Heart right ventricle (tissue), 16 donors: ENCODE results near the gene PIP4K2A. TPM values are rescaled to one million over a fixed set of nuclear protein-coding genes. Genes with fewer than 3 reads are reported as not detected.

Source experiments
- ATAC-seq, 8 donors: fragments of 200-7000 bp; cut with Tn5 transposase; one replicate each; pipeline ENCODE4 v1.9.1; 2020; ENCODE audit warnings: mild to moderate bottlenecking in 8 of 8, moderate library complexity in 8 of 8, moderate number of reproducible peaks in 1 of 8
- DNase-seq, 2 donors: peaks; one replicate each; pipeline ENCODE4 v3.0.0-alpha.2; 2020
- H3K27ac ChIP-seq, 10 donors: fragments of 200-600 bp; sonication (generic) in 2 of 10; one replicate each; pipeline versions ENCODE4 v1.5.0 to v1.8.0; 2020 to 2022; ENCODE audit warnings: mild to moderate bottlenecking in 3 of 10
- H3K27me3 ChIP-seq, 7 donors: fragments of 200-600 bp; one replicate each; pipeline ENCODE4 v1.8.0; 2021 to 2022; ENCODE audit warnings: mild to moderate bottlenecking in 2 of 7
- H3K36me3 ChIP-seq, 9 donors: fragments of 200-600 bp; sonication (generic) in 1 of 9; one replicate each; pipeline versions ENCODE4 v1.5.0 to v1.8.0; 2020 to 2022; ENCODE audit warnings: mild to moderate bottlenecking in 2 of 9
- H3K4me1 ChIP-seq, 9 donors: fragments of 200-600 bp; sonication (generic) in 1 of 9; one replicate each; pipeline versions ENCODE4 v1.5.0 to v1.8.0; 2020 to 2022; ENCODE audit warnings: mild to moderate bottlenecking in 4 of 9
- H3K4me3 ChIP-seq, 10 donors: fragments of 200-600 bp; sonication (generic) in 2 of 10; one replicate each; pipeline versions ENCODE4 v1.5.0 to v1.8.0; 2020 to 2022; ENCODE audit warnings: mild to moderate bottlenecking in 7 of 10, moderate library complexity in 2 of 10
- H3K9me3 ChIP-seq, 11 donors: fragments of 200-600 bp in 10 of 11; sonication (generic) in 2 of 11; one replicate each; pipeline versions ENCODE4 v1.5.0 to v1.8.0; 2013 to 2022; ENCODE audit warnings: mild to moderate bottlenecking in 2 of 11, control low read depth in 1 of 11, moderate library complexity in 1 of 11
- WGBS, 2 donors: extraction: QIAGEN DNeasy Blood & Tissue Kit; methylation state at CpG; one replicate each; pipeline ENCODE4 v1.1.7; 2013; ENCODE audit warnings: inconsistent platforms in 1 of 2; 5-methylcytosine and 5-hydroxymethylcytosine counted together
- intact Hi-C, 10 donors: fragments of 100-400 bp; cut with DNase I; formaldehyde crosslinking; loops; one replicate each; pipeline versions ENCODE4 v1.11.1 to v1.14.2; 2022
- polyA plus RNA-seq, 2 donors: library from polyadenylated mRNA; stranded (reverse); fragments of 200-250 nt; gene quantifications; one replicate each; pipeline ENCODE4 v1.2.3, GENCODE V29; 2013
- total RNA-seq, 10 donors: library from RNA; stranded (reverse); fragmentation: NEBNext Ultra II Directional in 3 of 10; extraction: Animal tissue kit (Norgen Biotek cat#: 25700) in 3 of 10; gene quantifications; one replicate each; pipeline versions ENCODE4 v1.2.1 to v1.2.4, GENCODE V29; 2021 to 2023
- TF ChIP-seq, protein P1 (sequence below), 9 donors: fragments of 200-600 bp; sonication (generic) in 2 of 9; IDR thresholded peaks; one replicate each; pipeline versions ENCODE4 v1.5.0 to v1.8.0; 2021 to 2022; ENCODE audit warnings: antibody characterized with exemption in 9 of 9, mild to moderate bottlenecking in 5 of 9, moderate library complexity in 1 of 9
- donor health status: Arrhythmogenic right ventricular cardiomyopathy.
- donor health status: ischemic (EF 13 %, LVEDD 7.1; RV severe dilation, severe dysfunction).
- donor health status: healthy with polysubstance abuse.
- donor health status: DM: no; HTN: yes; CAD: no.
- donor health status: DM: no; HTN: no; CAD: no.
- donor health status: ischemic (EF 25% LVEDD 6.9; RV normal size, moderate dysfunction).
- donor health status: ischemic (EF 25% LVEDD 5.7; RV mildly dilated, moderate dysfunction).
- donor health status: healthy.
- donor health status: DM: yes; HTN: yes; CAD: no.
- donor health status: Ischemic cardiomyopathy.
- donor health status: ischemic (EF 35%, LVEDD 5.7; RV mildly dilated, moderate dysfunction).
- donor health status: nonischemic (EF 11% LVEDD 7.7; RV severe dilation, severe dysfunction).
- donor health status: DM: yes; HTN: yes; CAD: no.
- donor health status: PGD.
- donor health status: ischemic (EF 29% LVEDD 5.4; RV normal size, mild dysfunction).
- donor health status: nonischemic (EF 23%, LVEDD 6.1; RV moderate dilation, normal function).

Gene PIP4K2A
- total and polyA plus RNA-seq, 12 donors = 6.0 to 29.1 (median 13.3) TPM

DNA sequence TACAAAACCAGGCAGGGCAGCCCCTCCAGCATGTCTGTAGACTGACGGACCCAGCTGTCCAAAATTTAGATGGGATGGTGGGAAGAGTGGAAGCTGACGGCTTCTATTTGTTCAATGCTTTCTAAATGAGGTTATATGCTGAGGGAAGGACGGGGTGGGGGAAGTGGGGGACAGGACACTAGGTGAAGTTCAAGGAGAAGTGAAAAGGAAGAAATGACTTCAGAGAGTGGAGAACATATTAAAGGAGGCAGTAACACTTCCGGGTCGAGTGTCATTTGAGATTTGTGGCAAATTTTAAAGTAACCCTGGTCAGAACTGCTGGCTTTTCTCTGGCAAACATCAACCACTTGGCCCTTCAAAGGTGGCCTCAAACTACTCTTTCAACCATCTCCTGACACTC, 9.4 kb downstream of the PIP4K2A start:
- 86 to 88% methylated on average over 5 of the region's 5 CpGs for WGBS, 2 donors
- Histone ChIP-seq H3K9me3 (peaks cover 0 to 5% (median 0%) of the 10 kb centered on the region in 11 donors), H3K27ac (peak overlapping the region in 1 of 10 donors; percentile 62), H3K27me3 (no peaks in the 10 kb centered on the region), H3K4me3 (no peak overlapping the region), H3K36me3 (no peaks in the 10 kb centered on the region), H3K4me1 (peaks cover 0 to 65% (median 0%) of the 10 kb centered on the region in 9 donors)
- TF ChIP-seq, protein P1, sequence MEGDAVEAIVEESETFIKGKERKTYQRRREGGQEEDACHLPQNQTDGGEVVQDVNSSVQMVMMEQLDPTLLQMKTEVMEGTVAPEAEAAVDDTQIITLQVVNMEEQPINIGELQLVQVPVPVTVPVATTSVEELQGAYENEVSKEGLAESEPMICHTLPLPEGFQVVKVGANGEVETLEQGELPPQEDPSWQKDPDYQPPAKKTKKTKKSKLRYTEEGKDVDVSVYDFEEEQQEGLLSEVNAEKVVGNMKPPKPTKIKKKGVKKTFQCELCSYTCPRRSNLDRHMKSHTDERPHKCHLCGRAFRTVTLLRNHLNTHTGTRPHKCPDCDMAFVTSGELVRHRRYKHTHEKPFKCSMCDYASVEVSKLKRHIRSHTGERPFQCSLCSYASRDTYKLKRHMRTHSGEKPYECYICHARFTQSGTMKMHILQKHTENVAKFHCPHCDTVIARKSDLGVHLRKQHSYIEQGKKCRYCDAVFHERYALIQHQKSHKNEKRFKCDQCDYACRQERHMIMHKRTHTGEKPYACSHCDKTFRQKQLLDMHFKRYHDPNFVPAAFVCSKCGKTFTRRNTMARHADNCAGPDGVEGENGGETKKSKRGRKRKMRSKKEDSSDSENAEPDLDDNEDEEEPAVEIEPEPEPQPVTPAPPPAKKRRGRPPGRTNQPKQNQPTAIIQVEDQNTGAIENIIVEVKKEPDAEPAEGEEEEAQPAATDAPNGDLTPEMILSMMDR (IDR thresholded peaks at IDR 0.05) = no peak
- ATAC-seq (no peak), DNase-seq (no peak)
- intact Hi-C loops = loop anchor here in 2 of 10 donors (10.0 kb wide), 1 partner anchor 100 kb away; no protein-coding TSS in a partner anchor

DNA sequence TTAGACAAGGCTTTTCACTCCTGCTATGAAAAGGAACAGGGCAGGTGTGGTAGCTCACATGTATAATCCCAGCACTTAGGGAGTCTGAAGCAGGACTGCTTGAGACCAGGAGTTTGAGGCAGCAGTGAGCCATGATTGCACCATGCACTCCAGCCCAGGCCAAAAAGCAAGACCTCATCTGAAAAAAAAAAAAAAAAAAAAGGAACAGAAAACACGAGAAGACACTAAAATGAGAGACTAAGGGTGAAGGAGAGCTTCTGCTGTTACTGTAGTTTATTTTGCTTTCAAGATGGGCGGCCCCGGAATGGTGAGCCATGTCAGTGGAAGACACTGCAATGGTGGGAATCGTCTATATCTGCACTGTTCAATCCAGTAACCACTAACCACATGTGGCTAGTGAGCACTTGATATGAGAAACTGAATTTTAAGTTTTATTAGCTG, 9.9 kb downstream of the PIP4K2A start:
- WGBS, 2 donors = 87 to 92% methylated on average over 4 of the region's 4 CpGs
- DNase-seq (no peak), ATAC-seq (peak in 3 of 8 donors; percentile 31 to 42 (median 36))
- peaks cover 0 to 65% (median 0%) of the 10 kb centered on the region in 9 donors for H3K4me1 ChIP-seq
- intact Hi-C loops = loop anchor here in 2 of 10 donors (10.0 kb wide), 1 partner anchor 100 kb away; no protein-coding TSS in a partner anchor
- no peaks in the 10 kb centered on the region for H3K27me3 ChIP-seq
- H3K4me3 ChIP-seq = no peak overlapping the region
- peaks cover 0 to 5% (median 0%) of the 10 kb centered on the region in 11 donors for H3K9me3 ChIP-seq
- peak overlapping the region in 1 of 10 donors; percentile 62 for H3K27ac ChIP-seq
- H3K36me3 ChIP-seq = no peaks in the 10 kb centered on the region
- TF ChIP-seq, protein P1 (IDR thresholded peaks at IDR 0.05) = no peak

DNA sequence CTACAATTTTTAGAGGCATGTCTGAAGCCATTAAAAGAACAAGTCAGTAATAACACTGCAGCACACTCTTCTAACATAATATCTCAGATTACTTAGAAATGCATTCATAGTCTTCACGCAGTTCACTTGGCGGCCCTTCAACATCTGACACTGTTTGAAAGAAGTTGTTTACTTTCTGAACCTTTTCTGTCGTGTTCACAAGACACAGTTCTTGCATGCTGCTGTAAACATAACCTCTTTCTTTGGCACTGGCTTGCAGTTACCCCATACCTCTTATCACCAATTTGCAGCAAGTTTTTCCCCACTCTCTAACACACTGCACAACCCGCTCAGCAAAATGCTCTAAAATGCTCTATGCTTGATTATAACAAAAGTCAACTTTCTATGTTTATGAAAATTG, 12.0 kb downstream of the PIP4K2A start:
- intact Hi-C loops = loop anchor here in 2 of 10 donors (10.0 kb wide), 1 partner anchor 98 kb away; no protein-coding TSS in a partner anchor
- 88 to 89% methylated on average over 4 of the region's 4 CpGs for WGBS, 2 donors
- Histone ChIP-seq H3K27ac (no peak overlapping the region), H3K4me1 (peaks cover 0 to 75% (median 14%) of the 10 kb centered on the region in 9 donors), H3K36me3 (no peaks in the 10 kb centered on the region), H3K9me3 (peaks cover 0 to 5% (median 0%) of the 10 kb centered on the region in 11 donors), H3K4me3 (no peak overlapping the region), H3K27me3 (no peaks in the 10 kb centered on the region)
- TF ChIP-seq, protein P1 (IDR thresholded peaks at IDR 0.05) = no peak
- ATAC-seq (no peak), DNase-seq (no peak)

DNA sequence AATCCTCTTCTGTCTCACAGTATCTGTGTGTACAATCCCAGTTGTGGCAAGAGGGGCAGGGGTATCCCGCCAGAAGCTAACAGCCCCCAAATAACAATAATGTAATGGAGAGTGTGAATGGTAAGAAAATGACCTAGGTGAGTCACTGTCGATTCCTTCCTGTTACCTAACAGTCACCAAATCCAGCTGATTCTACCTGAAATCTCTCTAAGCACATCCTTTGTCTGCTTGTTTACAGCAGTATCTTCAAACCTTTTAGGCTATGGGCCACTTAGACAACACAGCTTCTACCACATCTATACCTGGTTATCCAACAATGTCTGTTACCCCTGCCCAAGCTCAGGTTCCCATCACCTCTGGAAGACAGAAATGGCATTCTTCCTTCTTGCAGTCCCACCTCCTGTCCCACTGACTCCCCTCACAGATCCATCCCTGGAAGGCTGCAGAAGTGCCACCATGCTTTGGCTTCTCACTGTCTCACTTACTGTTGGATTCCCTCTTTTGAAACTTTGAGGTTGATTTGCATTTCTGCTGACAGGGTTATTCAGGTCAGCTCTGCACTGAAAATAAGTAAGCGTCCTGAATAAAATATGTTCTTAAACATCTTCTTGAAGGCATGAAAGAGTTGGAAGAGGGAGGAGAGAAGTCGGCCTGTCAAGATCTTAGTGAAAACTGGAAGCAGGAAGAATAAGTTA, 13.1 kb downstream of the PIP4K2A start:
- 96% methylated on average over 4 of the region's 4 CpGs for WGBS, 2 donors
- TF ChIP-seq, protein P1 (IDR thresholded peaks at IDR 0.05) = no peak
- Histone ChIP-seq H3K9me3 (peaks cover 0 to 5% (median 0%) of the 10 kb centered on the region in 11 donors), H3K4me3 (no peak overlapping the region), H3K4me1 (peaks cover 0 to 74% (median 17%) of the 10 kb centered on the region in 9 donors), H3K27ac (no peak overlapping the region), H3K27me3 (no peaks in the 10 kb centered on the region), H3K36me3 (no peaks in the 10 kb centered on the region)
- DNase-seq (no peak), ATAC-seq (no peak)
- intact Hi-C loops = loop anchor here in 2 of 10 donors (10.0 kb wide), 1 partner anchor 96 kb away; no protein-coding TSS in a partner anchor
